DMS 273 treated with DMSO at 0.1 percent for 48 hours (cell line): ENCODE data around the gene MFSD2A.
A peak's percentile ranks its signal among the peaks of the same experiment; 100 is the strongest.
"Not testable (repeated sequence)": the region's sequence is repeated elsewhere in the genome, so short reads cannot be mapped to it uniquely, and the experiment has no call there.

Experiments
- DNase-seq: peaks from one replicate; lab custom pipeline; 2025; lab: John Stamatoyannopoulos, UW

The MFSD2A gene

DNA sequence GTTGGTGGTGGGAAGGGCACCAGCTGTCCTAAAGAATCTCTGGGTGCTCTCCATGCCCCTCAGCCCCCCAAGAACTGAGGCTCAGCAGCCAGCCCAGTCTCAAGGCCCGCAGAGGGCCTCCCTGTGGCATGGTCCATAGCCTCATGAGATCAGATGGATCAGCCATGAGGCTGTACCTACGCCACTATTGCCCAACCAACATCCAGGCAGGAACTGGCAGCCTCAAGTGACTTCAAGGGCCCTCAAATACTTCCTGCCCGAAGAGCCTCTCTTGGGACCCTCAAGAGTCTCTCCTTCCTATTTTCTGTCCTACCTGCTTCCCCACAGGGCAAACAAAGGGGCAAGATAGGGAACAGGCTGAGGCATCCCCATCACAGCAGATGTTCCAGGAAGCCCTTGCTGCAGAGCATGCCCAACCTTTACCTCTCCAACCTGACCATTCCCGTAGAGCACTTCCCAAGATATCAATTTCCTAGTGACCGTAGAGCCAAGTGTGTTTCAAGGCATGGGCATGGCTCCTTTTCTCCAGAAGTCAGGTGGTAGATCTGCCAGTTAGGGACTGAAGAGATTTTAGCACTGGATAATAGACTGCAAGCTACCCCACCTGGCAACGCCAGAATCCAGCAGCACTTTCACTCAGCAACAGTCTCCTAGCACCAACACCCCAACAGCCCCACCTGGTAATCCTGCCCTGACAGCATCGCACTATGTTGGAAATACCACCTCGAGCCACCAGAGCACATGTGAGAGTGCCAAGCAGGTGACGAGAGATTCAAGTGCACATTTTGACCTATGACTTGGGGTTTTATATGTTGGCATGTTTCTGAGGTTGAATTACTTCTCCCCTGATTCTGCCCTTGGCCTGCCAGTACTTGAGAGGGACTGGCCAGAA lies 13.7 kb upstream of the MFSD2A start:
- no peak for DNase-seq

DNA sequence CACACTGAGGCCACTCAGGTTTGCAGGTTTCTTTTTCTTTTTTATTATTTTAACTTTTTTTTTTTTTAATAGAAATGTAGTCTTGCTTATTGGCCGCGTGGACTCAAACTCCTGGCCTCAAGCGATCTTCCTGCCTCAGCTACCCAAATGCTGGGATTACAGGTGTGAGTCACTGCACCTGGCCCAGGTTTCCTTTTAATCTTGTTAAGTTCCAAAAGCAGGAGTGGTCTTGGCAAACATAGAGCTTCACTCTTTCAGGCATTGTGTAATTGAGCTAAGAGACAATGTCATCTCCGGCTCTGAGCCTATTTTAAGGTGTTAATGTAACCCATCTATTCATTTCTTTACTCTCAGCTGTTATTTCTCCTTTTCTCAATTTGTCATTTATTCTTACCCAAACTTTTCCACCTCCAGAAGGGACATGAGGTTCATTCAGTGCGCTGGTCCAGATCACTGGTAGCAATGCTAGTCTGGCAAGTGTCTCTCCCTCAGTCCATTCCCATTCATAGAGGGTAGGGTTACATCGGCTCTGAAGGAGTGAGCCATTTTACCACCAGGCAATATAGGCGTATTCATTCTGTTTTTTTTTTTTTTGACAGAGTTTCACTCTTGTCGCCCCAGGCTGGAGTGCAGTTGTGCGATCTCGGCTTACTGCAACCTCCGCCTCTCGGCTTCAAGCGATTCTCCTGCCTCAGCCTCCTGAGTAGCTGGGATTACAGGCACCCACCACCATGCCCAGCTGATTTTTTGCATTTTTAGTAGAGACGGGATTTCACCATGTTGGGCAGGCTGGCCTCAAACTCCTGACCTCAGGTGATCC lies 11.3 kb upstream of the MFSD2A start:
- no peak for DNase-seq

DNA sequence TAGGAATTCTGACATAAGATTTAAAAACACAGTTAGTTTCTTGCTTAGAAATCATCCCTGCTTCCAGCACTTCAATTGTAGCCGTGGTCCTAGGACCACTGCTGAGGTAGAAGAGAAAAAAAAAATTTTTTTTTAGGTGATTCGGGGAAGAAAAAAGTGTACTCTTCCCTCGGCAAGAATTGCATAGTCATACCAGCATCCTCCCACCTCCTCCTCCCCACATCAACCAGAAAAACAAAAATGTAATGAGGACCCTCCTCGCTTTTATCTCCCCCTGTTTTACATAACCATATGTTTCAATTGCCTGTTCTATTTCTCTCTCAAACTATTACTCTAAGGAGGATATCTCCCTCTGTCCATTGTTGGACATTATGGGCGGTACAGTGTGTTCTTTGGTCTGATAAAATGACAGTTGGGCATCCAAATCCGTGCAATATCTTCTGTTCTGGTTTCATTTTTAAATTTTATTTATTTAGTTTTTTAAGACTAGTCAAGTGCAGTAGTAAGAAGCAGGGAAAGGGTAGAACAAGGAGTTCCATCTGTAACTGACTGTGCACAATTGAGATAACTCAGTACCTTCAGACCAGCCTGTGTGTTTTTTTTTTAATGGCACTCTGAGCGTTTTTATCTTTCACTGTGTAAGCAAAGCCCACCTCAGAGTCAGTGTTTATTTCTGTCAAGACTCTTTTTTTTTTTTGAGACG lies 10.4 kb upstream of the MFSD2A start:
- no peak for DNase-seq

DNA sequence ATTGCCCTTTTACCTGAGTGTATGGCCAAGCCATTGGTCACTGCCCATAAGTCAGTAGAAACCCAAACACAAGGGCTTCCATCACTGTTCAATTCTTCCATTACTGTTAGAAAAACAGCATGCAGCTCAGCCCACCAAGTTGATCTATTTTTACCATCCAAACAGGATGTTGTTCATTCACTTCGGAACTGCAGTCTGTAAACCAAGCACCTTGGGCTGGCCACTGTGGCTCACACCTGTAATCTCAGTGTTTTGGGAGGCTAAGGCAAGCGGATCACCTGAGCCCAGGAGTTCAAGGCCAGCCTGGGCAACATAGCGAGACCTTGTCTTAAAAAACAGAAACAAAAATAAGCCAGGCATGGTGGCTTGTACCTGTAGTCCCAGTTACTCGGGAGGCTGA lies 8.7 kb upstream of the MFSD2A start:
- DNase-seq: no peak

DNA sequence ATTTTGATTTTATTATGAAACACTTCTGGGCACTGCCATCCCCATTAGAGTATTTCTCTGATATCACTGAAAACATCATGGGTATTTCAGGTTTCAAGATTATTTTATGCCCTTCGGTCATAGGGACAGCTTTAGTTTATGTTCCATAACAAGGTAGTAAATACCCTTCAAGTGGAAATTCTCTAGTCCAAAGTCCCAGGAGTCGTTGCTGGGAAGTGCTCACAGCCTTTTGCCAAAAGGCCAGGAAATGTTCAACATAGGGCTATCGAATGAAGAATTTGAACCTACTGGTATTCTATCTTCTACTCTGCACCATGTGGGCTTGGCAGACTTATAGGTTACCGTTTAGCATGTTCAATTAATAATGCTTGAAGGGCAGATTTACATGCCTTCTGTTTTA lies 7.7 kb upstream of the MFSD2A start:
- no peak for DNase-seq

DNA sequence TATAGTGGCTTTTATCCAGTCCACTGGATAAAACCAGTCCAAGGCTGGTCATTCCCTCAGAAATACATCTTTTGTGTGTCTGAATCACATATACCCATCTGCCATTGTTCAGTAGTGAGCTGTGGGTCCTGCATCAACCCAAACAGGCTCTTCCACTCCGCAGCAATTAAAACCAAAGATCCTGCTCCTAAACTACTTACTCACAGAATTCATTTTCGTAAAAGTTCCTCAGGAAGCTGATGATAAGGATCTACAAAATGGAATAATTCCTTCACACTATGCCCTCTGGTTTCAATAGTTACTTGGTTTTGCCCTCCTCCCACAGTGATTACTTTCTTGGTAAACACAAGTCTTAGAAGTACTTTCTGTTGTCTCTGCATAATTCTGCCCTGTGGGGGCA lies 5.1 kb upstream of the MFSD2A start:
- no peak for DNase-seq

DNA sequence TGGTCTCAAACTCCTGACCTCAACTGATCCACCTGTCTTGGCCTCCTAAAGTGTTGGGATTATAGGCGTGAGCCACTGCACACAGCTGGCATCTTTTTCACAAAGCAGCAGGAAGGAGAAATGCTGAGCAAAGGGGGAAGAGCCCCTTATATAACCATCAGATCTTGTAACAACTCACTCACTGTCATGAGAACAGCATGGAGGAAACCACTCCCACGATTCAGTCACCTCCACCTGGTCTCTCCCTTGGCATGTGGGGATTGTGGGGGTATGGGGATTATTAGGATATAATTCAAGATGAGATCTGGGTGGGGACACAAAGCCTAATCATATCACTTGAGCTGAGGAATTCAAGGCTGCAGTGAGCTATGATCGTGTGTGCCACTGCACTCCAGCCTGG lies 3.0 kb upstream of the MFSD2A start:
- no peak for DNase-seq

DNA sequence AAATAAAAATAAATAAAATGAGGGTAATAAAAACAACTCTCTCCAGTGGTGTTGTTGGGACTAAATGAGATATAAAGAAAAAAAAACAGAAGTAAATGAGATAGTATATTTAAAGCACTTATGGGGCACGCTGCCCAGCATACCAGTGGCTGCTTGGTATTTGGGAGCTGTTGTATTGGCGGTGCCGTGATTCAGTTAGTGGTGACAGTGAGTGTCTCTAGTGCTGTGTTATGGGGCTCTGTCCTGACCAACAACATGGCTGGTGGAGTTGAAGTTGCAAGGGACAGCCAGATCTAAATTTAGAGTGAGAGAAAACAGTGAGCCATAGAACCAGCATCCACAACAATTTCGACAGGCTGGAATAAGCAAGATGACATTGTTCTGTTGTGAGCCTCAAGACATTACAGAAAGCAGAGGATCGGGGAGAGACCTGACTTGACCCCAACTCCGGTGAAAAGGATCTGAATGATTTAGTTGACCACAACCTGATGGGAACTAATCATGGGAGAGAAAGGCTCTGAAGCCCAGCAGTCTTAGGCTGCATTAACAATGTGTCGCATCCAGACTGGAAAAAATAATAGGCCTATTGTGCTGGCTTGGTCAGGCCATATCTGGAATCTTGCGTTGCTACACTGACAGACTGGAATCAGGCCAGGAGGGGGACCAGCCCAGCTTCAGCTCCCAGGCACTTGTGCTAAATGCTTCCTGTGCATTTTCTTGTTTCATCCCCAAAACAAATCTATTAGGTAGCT lies 2.4 kb upstream of the MFSD2A start:
- no peak for DNase-seq

DNA sequence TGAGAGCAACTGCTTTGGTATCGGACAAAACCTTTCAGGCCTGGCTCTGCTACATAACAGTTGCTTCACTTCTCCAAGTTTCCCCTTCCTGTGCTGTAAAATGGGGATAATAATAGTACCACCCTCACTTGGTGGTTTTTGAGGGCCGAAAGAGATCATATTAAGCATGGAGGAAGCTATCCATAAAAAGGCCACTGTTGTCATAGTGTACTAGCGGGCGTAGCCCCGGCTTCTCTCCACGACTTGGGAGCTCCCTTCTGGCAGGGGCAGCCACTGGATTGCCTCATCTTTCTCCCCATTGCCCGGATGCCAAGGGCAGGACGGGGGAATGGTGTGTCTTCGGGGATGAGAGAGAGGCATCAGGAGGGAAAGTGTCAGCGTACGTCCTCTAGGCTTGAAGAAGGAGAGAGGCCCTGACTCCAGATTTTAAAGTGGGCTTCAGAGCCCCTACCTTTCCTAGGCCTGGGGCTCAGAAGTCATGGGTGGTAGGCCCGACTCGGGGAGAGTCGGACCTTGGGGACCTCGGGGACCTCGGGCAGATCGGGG lies 548 bp upstream of the MFSD2A start:
- DNase-seq: no peak

DNA sequence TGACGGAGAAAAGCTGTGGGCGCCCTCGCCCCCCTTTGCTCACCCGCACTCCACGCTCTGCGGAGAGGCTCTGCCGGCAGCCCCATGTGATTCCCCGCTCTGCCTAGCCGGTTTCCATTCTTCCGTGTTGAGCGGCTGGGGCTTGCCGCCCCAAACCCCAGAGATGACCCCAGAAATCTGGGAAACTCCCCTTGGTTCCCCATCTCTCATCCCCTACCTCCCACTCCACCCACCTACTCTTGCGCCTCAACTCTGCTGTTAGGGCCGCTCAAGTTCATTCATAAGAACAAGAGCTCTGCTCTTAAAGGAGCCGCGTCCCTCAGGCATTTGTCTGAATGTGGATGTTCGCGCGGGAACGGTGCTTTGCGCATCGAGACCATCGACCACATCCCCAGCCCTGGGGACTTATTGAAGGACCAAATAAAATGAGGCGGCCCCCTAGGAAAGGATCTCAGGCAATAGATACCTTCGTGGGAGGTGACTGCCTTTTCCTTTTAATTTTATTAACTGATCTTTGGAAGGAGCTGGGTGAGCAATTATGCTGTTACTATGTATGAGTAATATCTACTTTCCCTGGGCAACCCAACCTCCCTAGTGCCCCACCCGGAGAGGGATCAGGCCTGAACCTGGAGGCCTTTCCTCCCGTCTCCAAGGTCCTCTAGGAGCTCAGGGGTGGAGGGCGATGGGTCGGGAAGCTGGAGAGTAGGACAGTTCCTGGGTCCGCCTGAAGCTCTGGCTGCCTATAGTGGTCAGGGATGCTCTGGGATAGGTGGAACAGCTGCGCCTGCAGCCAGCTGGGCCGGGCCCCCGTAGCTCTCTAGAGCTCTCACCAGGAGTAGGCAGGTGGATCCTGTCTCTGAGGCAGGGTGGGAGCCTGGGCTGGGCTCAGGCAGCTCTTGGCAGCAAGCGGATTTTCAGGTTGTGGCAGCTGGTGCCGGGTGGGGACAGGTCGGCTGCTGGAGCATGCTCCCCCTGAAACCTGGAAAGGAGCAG lies 898 bp downstream of the MFSD2A start:
- peak; percentile 100 for DNase-seq

DNA sequence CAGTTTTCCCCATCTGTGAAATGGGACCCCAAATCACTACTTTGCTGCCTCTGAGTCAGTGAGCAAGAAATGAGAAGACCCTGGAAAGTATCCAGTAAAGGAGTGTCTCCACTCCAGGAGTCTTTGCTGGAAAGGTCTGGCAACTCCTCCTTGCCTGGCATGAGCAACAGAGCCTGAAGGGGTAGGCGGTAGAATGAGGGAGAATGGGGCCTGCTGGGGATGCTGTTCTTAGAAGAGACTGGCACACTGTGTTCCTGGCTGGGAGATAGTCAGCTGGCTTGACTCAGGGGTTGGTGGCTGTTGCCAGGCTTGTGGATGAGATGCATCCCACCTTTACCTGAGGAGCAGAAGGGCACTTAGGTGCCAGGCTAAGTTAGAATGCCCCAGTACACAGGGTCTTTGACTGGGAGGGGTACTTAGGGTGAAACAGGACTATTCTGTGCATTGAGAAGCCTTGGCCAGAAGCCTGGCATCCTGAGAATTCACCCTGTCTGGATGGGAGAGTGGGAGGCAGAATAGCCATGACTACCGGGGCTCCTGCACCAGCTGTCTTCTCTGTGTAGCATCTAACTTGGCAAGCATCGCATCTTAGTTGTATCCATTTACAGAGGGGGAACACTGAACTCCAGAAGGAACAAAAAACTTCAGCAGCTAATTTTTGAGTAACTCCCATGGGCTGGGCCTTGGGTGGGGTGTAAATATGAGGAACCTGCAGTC lies 2.5 kb downstream of the MFSD2A start:
- peak; percentile 100 for DNase-seq

DNA sequence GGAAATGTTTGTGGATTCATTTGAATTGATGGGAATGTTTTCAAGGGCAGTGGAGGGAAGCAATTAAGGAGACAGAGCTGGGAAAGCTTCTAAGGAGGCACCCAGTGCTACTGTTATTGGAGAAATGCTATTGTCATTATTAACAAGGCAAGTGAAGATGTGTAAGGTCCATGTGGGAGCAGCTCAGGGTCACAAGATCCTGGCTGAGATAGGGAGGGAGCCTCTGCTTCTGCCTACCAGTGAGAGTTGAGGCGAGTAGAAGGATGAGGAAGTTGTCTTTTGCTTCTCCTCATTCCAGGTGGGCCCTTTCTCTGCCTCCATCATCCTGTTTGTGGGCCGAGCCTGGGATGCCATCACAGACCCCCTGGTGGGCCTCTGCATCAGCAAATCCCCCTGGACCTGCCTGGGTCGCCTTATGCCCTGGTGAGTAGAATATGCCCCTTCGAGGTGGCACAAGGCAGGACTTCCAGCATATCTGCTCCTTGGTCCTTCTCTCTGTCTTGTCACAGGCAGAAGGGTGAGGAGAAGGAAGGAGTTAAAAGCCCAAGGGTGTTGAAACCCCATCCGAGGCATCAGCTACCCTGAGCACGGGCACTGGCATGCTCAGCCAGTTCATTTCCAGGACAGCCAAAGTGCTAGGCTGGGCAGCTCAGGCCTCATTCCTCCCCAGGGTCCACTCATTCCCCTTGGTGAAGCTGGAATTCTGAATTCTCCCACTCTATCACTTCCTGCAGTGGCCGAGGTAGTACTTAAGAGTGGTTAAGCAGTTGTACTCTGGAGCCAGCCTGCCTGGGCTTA lies 3.7 kb downstream of the MFSD2A start:
- DNase-seq: no peak

DNA sequence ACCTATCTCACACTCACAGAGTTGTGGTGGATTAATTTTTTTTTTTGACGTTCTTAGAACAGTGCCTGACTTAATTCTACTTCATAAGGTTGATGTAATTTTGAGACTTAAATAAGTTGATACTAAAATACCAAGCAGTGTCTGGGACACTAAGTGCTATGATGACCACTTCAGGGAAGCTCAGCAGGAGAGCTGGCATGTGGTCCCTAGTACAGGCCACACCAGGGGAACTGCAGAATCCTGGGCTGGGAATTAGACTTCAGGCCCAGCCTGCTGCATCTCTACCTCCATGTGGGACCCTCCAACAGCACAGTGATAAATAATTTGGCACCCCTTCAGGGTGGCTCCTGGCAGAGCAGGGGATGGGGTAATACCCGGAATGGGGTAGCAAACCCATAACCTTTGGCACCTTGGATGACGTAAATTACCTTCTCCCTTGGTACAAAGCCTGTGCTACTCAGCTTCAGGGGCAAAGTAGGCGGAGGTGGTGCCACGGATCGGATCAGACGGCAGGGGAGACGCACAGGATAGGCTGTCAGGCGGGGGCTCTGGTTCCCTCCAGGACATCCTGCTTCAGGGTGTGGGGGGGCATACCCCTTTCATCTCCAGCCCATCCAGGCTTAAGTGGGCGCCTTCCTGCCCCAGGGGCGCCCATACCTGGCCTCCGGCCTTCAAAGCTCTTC lies 4.8 kb downstream of the MFSD2A start:
- no peak for DNase-seq

DNA sequence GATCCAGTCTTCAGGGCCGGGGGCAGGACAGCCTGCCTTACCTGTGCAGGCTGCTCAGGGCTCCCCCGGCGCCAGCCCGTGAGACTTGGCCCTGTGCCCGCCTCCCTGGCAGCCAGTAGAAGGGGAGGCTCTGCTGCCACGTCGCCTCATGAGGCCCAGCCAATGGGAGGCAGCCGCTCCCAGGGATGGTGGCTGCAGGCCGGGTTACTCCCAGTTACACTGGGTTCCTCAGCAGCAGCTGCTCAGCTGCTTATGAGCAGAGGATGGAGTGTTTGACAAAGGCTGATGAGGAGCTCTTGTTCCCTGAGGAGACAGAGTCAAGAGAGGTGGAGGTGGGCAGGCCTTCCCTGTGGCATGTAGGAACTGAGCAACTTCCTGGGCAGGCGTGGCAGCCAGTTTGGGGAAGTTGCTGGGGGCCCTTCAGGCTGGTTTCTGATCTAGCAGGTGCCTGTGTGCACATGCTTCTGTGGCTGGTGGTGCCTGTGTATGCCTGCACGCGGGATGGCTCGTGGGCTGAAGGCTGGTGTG lies 5.5 kb downstream of the MFSD2A start:
- DNase-seq: peak; percentile 100

DNA sequence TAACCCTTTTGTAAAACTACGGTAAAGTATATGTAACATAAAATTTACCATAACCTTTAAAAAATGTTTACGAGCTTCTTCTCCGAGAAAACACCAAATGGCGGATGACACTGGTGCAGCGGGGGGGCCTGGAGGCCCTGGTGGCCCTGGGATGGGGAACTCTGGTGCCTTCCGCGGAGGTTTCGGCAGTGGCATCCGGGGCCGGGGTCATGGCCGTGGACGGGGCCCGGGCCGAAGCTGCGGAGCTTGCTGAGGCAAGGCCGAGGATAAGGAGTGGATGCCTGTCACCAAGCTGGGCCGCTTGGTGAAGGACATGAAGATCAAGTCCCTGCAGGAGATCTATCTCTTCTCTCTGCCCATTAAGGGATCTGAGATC lies 7.5 kb downstream of the MFSD2A start:
- no peak for DNase-seq

DNA sequence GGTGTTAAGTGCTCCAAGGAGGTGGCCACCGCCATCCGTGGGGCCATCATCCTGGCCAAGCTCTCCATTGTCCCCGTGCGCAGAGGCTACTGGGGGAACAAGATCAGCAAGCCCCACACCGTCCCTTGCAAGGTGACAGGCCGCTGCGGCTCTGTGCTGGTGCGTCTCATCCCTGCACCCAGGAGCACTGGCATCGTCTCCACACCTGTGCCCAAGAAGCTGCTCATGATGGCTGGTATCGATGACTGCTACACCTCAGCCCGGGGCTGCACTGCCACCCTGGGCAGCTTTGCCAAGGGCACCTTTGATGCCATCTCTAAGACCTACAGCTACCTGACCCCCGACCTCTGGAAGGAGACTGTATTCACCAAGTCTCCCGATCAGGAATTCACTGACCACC lies 8.0 kb downstream of the MFSD2A start:
- DNase-seq: not testable (repeated sequence)

DNA sequence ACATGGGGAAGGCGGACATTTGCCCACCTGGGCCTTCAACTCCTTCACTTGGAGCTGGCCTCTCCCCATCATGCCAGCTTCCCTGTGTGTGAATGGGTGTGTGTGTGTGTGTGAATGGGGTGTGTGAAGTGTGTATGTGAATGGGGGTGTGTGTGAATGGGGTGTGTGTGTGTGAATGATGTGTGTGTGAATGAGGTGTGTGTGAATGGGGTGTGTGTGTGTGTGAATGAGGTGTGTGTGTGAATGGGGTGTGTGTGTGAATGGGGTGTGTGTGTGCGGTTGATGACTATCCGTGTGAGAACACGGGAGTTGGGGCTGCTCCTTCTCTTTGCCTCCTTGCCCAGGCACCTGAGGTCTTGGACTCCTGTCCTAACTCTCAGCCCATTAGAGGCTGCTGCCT lies 9.6 kb downstream of the MFSD2A start:
- no peak for DNase-seq

DNA sequence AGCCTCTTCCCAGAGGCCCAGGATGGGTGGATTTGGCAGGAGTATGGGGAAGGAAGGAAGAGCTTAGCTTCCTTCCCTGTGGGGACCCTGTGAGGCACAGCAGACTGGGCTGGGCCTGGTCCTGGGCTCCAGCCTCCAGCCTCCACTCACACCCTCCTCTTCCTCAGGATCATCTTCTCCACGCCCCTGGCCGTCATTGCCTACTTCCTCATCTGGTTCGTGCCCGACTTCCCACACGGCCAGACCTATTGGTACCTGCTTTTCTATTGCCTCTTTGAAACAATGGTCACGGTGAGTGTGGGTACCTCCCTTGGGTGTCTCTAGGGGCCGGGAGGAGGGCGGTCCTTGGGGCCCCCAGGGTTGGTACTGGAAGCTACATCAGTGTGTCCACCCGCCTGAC lies 10.1 kb downstream of the MFSD2A start:
- no peak for DNase-seq
